Esophagus squamous epithelium (tissue), 4 donors: ENCODE measurements around the gene EEPD1.

Experiments
- CTCF ChIP-seq, 6 experiments: fragments of 450-650 bp in 4 of 6; fragments of 200-600 bp in 2 of 6; sonication (generic) in 2 of 6; IDR thresholded peaks; one replicate each; pipeline ENCODE4 v1.5.1; 2016 to 2019; ENCODE audit warnings: antibody characterized with exemption in 6 of 6, mild to moderate bottlenecking in 4 of 6, moderate library complexity in 4 of 6
- POLR2A ChIP-seq, 4 donors: fragments of 450-650 bp; IDR thresholded peaks; one replicate each; pipeline ENCODE4 v1.6.1; 2017; ENCODE audit warnings: antibody characterized with exemption in 4 of 4, mild to moderate bottlenecking in 4 of 4, moderate library complexity in 3 of 4

- TF ChIP-seq CTCF (IDR thresholded peaks at IDR 0.05) (peak in 2 of 6 experiments; percentile 10 to 18), POLR2A (IDR thresholded peaks at IDR 0.05) (no peak)
These were observed 128.1 kb downstream of the EEPD1 start for GRCh38 chr7:36280840-36281812.
